ENCODE results near the gene CHST2. TPM values are rescaled to one million over a fixed set of nuclear protein-coding genes. Genes with fewer than 3 reads are reported as not detected.

CHST2 gene
- total RNA-seq, 1 experiment from 2014 or later: 2.3 TPM

- no peaks in the 10 kb centered on the region for H3K27me3 Mint-ChIP-seq (ENCODE audit: insufficient read depth, unreplicated experiment)
- H3K9me3 Mint-ChIP-seq (ENCODE audit: unreplicated experiment): no peaks in the 10 kb centered on the region
- no peak for DNase-seq (ENCODE audit: unreplicated experiment)
- TF ChIP-seq, protein P1, sequence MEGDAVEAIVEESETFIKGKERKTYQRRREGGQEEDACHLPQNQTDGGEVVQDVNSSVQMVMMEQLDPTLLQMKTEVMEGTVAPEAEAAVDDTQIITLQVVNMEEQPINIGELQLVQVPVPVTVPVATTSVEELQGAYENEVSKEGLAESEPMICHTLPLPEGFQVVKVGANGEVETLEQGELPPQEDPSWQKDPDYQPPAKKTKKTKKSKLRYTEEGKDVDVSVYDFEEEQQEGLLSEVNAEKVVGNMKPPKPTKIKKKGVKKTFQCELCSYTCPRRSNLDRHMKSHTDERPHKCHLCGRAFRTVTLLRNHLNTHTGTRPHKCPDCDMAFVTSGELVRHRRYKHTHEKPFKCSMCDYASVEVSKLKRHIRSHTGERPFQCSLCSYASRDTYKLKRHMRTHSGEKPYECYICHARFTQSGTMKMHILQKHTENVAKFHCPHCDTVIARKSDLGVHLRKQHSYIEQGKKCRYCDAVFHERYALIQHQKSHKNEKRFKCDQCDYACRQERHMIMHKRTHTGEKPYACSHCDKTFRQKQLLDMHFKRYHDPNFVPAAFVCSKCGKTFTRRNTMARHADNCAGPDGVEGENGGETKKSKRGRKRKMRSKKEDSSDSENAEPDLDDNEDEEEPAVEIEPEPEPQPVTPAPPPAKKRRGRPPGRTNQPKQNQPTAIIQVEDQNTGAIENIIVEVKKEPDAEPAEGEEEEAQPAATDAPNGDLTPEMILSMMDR (IDR thresholded peaks at IDR 0.05; ENCODE audit: unreplicated experiment): no peak
- BruUV-seq (replicated peaks): no TSS peak
- no peak overlapping the region for H3K27ac Mint-ChIP-seq (ENCODE audit: low read depth, unreplicated experiment)
- peaks cover 13% of the 10 kb centered on the region for H3K4me1 Mint-ChIP-seq (ENCODE audit: insufficient read depth, unreplicated experiment)
- ChIA-PET POLR2A (interaction anchor here (0.7 kb wide), 1 partner anchor 609 kb away, joined by 3 read pairs; no protein-coding TSS in a partner anchor), CTCF (interaction anchor here (1.1 kb wide), 1 partner anchor 506 kb away, joined by 3 read pairs; no protein-coding TSS in a partner anchor)
- no peak overlapping the region for H3K4me3 Mint-ChIP-seq (ENCODE audit: unreplicated experiment)
- H3K36me3 Mint-ChIP-seq (ENCODE audit: insufficient read depth, unreplicated experiment): no peaks in the 10 kb centered on the region
- intact Hi-C loops (cut with micrococcal nuclease): loop anchor here (10.0 kb wide), 1 partner anchor 297 kb away; no protein-coding TSS in a partner anchor
Observed at GRCh38 chr3:143137435-143138036, 18.0 kb downstream of the CHST2 start.

DNA sequence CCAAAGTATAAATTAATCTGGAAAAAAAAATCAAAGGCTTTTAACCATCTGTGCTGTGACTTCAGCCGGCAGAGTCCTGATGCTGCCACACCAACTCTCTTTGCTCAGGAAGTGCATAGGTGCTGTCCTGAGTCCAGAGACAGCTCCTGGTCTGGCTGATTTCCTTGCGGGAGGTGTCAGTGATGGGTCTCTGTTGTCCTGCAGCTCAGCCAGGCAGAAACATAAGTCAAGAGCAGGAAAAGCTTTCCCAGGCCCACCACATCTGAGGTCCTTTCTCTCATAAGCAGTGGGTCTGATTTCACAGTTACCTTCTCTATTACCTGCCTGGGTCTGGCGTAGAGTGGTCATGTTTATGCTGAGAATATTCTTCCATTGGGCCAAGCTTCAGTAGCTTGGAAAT lies 19.4 kb downstream of the CHST2 start:
- TF ChIP-seq, protein P1 (IDR thresholded peaks at IDR 0.05; ENCODE audit: unreplicated experiment): no peak
- ChIA-PET POLR2A (interaction anchor here (1.1 to 1.3 kb wide), 3 partner anchors 19 to 515 kb away, joined by 3 to 4 read pairs (median 3); no protein-coding TSS in a partner anchor), CTCF (interaction anchor here (0.5 to 1.5 kb wide), 2 partner anchors 145 to 535 kb away, joined by 4 read pairs; no protein-coding TSS in a partner anchor)
- Mint-ChIP-seq H3K27me3 (ENCODE audit: insufficient read depth, unreplicated experiment) (no peaks in the 10 kb centered on the region), H3K9me3 (ENCODE audit: unreplicated experiment) (no peaks in the 10 kb centered on the region), H3K4me3 (ENCODE audit: unreplicated experiment) (no peak overlapping the region), H3K27ac (ENCODE audit: low read depth, unreplicated experiment) (no peak overlapping the region), H3K36me3 (ENCODE audit: insufficient read depth, unreplicated experiment) (no peaks in the 10 kb centered on the region), H3K4me1 (ENCODE audit: insufficient read depth, unreplicated experiment) (peaks cover 13% of the 10 kb centered on the region)
- no TSS peak for BruUV-seq (replicated peaks)
- intact Hi-C loops (cut with micrococcal nuclease): loop anchor here (10.0 kb wide), 1 partner anchor 296 kb away; no protein-coding TSS in a partner anchor
- DNase-seq (ENCODE audit: unreplicated experiment): no peak

DNA sequence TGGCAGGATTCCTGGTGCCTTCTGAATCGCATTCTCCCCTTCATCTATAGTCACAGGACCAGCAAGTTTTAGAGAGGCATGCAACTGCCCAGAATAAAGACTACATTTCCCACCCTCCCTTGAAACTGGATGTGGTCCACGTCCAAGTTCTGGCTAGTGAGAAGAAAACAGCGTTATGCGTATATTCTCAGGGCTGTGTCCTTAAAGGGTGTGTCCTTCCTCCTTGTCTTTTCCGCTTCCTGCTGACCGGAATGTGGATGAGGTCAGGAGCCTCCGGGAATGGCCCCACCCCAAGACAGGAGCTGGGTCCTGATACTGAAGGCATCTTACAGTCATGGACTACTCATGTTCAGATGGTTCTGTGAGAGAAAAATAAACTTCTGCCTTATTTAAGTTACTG lies 20.2 kb downstream of the CHST2 start:
- no TSS peak for BruUV-seq (replicated peaks)
- Mint-ChIP-seq H3K4me1 (ENCODE audit: insufficient read depth, unreplicated experiment) (peaks cover 10% of the 10 kb centered on the region), H3K9me3 (ENCODE audit: unreplicated experiment) (no peaks in the 10 kb centered on the region), H3K4me3 (ENCODE audit: unreplicated experiment) (no peak overlapping the region), H3K27me3 (ENCODE audit: insufficient read depth, unreplicated experiment) (no peaks in the 10 kb centered on the region), H3K36me3 (ENCODE audit: insufficient read depth, unreplicated experiment) (no peaks in the 10 kb centered on the region), H3K27ac (ENCODE audit: low read depth, unreplicated experiment) (no peak overlapping the region)
- POLR2A ChIA-PET: interaction anchor here (1.1 to 1.3 kb wide), 3 partner anchors 18 to 514 kb away, joined by 3 to 4 read pairs (median 3); no protein-coding TSS in a partner anchor
- CTCF ChIA-PET: interaction anchor here (1.5 kb wide), 1 partner anchor 534 kb away, joined by 4 read pairs; no protein-coding TSS in a partner anchor
- TF ChIP-seq, protein P1 (IDR thresholded peaks at IDR 0.05; ENCODE audit: unreplicated experiment): no peak
- DNase-seq (ENCODE audit: unreplicated experiment): peak; percentile 73
- intact Hi-C loops (cut with micrococcal nuclease): loop anchor here (10.0 kb wide), 1 partner anchor 295 kb away; no protein-coding TSS in a partner anchor

GRCh38 chr3:143140550-143140949 lies 21.0 kb downstream of the CHST2 start:
- H3K36me3 Mint-ChIP-seq (ENCODE audit: insufficient read depth, unreplicated experiment): no peaks in the 10 kb centered on the region
- no peak overlapping the region for H3K4me3 Mint-ChIP-seq (ENCODE audit: unreplicated experiment)
- H3K4me1 Mint-ChIP-seq (ENCODE audit: insufficient read depth, unreplicated experiment): peaks cover 3% of the 10 kb centered on the region
- H3K9me3 Mint-ChIP-seq (ENCODE audit: unreplicated experiment): no peaks in the 10 kb centered on the region
- TF ChIP-seq, protein P1 (IDR thresholded peaks at IDR 0.05; ENCODE audit: unreplicated experiment): no peak
- no peak for DNase-seq (ENCODE audit: unreplicated experiment)
- no peaks in the 10 kb centered on the region for H3K27me3 Mint-ChIP-seq (ENCODE audit: insufficient read depth, unreplicated experiment)
- intact Hi-C loops (cut with micrococcal nuclease): no loop called here
- POLR2A ChIA-PET: no interaction called here
- no peak overlapping the region for H3K27ac Mint-ChIP-seq (ENCODE audit: low read depth, unreplicated experiment)
- CTCF ChIA-PET: no interaction called here
- no TSS peak for BruUV-seq (replicated peaks)
